22Rv1 (cell line): ENCODE data around the gene CLMN.

ENCODE experiments used
- ZFX ChIP-seq: fragments of 450-650 bp; IDR thresholded peaks from 2 replicates; pipeline ENCODE4 v1.6.1; 2017; ENCODE audit warnings: antibody characterized with exemption, borderline replicate concordance
- TF ChIP-seq, protein P1 (sequence below): fragments of 450-650 bp; IDR thresholded peaks from 2 replicates; pipeline ENCODE4 v1.5.1; 2017; ENCODE audit warnings: mild to moderate bottlenecking

DNA sequence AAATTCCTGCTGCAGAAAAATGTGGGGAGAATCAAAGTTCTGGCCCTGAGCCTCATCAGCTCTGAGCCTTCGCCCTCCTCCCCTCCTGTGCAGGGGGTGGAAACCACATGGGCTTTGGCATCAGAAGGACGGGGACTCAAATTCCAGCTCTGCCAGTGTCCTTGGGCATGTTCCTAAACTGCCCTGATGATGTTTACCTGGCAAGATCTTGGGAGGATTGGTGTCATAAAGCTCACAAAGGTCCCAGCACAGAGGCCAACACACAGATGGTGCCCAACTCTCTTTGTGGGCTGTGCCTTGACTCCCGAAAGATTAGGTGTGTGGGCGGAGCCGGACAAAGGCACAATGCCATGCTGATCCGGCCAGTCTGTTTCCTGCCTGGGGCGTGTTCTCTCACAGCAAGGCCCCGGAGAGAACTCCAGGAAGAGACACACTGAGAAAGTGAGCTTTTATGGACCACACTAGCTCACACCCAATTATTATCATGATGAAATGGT, 20.5 kb upstream of the CLMN start:
- TF ChIP-seq, protein P1, sequence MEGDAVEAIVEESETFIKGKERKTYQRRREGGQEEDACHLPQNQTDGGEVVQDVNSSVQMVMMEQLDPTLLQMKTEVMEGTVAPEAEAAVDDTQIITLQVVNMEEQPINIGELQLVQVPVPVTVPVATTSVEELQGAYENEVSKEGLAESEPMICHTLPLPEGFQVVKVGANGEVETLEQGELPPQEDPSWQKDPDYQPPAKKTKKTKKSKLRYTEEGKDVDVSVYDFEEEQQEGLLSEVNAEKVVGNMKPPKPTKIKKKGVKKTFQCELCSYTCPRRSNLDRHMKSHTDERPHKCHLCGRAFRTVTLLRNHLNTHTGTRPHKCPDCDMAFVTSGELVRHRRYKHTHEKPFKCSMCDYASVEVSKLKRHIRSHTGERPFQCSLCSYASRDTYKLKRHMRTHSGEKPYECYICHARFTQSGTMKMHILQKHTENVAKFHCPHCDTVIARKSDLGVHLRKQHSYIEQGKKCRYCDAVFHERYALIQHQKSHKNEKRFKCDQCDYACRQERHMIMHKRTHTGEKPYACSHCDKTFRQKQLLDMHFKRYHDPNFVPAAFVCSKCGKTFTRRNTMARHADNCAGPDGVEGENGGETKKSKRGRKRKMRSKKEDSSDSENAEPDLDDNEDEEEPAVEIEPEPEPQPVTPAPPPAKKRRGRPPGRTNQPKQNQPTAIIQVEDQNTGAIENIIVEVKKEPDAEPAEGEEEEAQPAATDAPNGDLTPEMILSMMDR: no peak
- TF ChIP-seq ZFX: no peak
